ENCODE data around the gene SPP2.

The SPP2 gene

GRCh38 chr2:234024304-234024703 lies 26.2 kb upstream of the SPP2 start:
- Histone ChIP-seq H3K4me1 (ENCODE audit: control insufficient read depth in 1 of 2, insufficient read depth in 2 of 2, low read length in 2 of 2) (peaks cover 0 to 6% of the 10 kb centered on the region in 2 donors), H3K27me3 (ENCODE audit: low read depth, low read length) (no peaks in the 10 kb centered on the region), H3K9me3 (ENCODE audit: control insufficient read depth in 1 of 2, low read length in 2 of 2) (no peaks in the 10 kb centered on the region), H3K36me3 (ENCODE audit: control insufficient read depth in 1 of 2, insufficient read depth in 2 of 2, low read length in 2 of 2) (no peaks in the 10 kb centered on the region), H3K27ac (ENCODE audit: low read length) (no peak overlapping the region), H3K4me3 (ENCODE audit: low read depth in 1 of 2, low read length in 2 of 2) (no peak overlapping the region)

GRCh38 chr2:234025466-234025865 lies 25.0 kb upstream of the SPP2 start:
- no peaks in the 10 kb centered on the region for H3K36me3 ChIP-seq (ENCODE audit: control insufficient read depth in 1 of 2, insufficient read depth in 2 of 2, low read length in 2 of 2)
- no peak overlapping the region for H3K27ac ChIP-seq (ENCODE audit: low read length)
- H3K4me3 ChIP-seq (ENCODE audit: low read depth in 1 of 2, low read length in 2 of 2): peak overlapping the region; percentile 53 to 54

GRCh38 chr2:234025891-234026401 lies 24.6 kb upstream of the SPP2 start:
- peak overlapping the region; percentile 53 to 54 for H3K4me3 ChIP-seq (ENCODE audit: low read depth in 1 of 2, low read length in 2 of 2)
- no peaks in the 10 kb centered on the region for H3K36me3 ChIP-seq (ENCODE audit: control insufficient read depth in 1 of 2, insufficient read depth in 2 of 2, low read length in 2 of 2)
- no peak overlapping the region for H3K27ac ChIP-seq (ENCODE audit: low read length)
- peaks cover 0 to 6% of the 10 kb centered on the region in 2 donors for H3K4me1 ChIP-seq (ENCODE audit: control insufficient read depth in 1 of 2, insufficient read depth in 2 of 2, low read length in 2 of 2)
- H3K27me3 ChIP-seq (ENCODE audit: low read depth, low read length): no peaks in the 10 kb centered on the region
- no peaks in the 10 kb centered on the region for H3K9me3 ChIP-seq (ENCODE audit: control insufficient read depth in 1 of 2, low read length in 2 of 2)

More at GRCh38 chr2:234025466-234025865, 25.0 kb upstream of the SPP2 start:
- no peaks in the 10 kb centered on the region for H3K27me3 ChIP-seq (ENCODE audit: low read depth, low read length)
- H3K9me3 ChIP-seq (ENCODE audit: control insufficient read depth in 1 of 2, low read length in 2 of 2): no peaks in the 10 kb centered on the region
- peaks cover 0 to 6% of the 10 kb centered on the region in 2 donors for H3K4me1 ChIP-seq (ENCODE audit: control insufficient read depth in 1 of 2, insufficient read depth in 2 of 2, low read length in 2 of 2)

GRCh38 chr2:234026693-234027254 lies 23.7 kb upstream of the SPP2 start:
- Histone ChIP-seq H3K4me3 (ENCODE audit: low read depth in 1 of 2, low read length in 2 of 2) (no peak overlapping the region), H3K27ac (ENCODE audit: low read length) (no peak overlapping the region), H3K4me1 (ENCODE audit: control insufficient read depth in 1 of 2, insufficient read depth in 2 of 2, low read length in 2 of 2) (peaks cover 0 to 6% of the 10 kb centered on the region in 2 donors), H3K9me3 (ENCODE audit: control insufficient read depth in 1 of 2, low read length in 2 of 2) (no peaks in the 10 kb centered on the region), H3K36me3 (ENCODE audit: control insufficient read depth in 1 of 2, insufficient read depth in 2 of 2, low read length in 2 of 2) (no peaks in the 10 kb centered on the region), H3K27me3 (ENCODE audit: low read depth, low read length) (no peaks in the 10 kb centered on the region)

GRCh38 chr2:234027641-234028040 lies 22.9 kb upstream of the SPP2 start:
- H3K27me3 ChIP-seq (ENCODE audit: low read depth, low read length): no peaks in the 10 kb centered on the region
- no peaks in the 10 kb centered on the region for H3K36me3 ChIP-seq (ENCODE audit: control insufficient read depth in 1 of 2, insufficient read depth in 2 of 2, low read length in 2 of 2)
- no peaks in the 10 kb centered on the region for H3K9me3 ChIP-seq (ENCODE audit: control insufficient read depth in 1 of 2, low read length in 2 of 2)
- no peak overlapping the region for H3K4me3 ChIP-seq (ENCODE audit: low read depth in 1 of 2, low read length in 2 of 2)
- H3K27ac ChIP-seq (ENCODE audit: low read length): no peak overlapping the region
- H3K4me1 ChIP-seq (ENCODE audit: control insufficient read depth in 1 of 2, insufficient read depth in 2 of 2, low read length in 2 of 2): peaks cover 0 to 6% of the 10 kb centered on the region in 2 donors

GRCh38 chr2:234029150-234029733 lies 21.3 kb upstream of the SPP2 start:
- Histone ChIP-seq H3K9me3 (ENCODE audit: control insufficient read depth in 1 of 2, low read length in 2 of 2) (no peaks in the 10 kb centered on the region), H3K4me1 (ENCODE audit: control insufficient read depth in 1 of 2, insufficient read depth in 2 of 2, low read length in 2 of 2) (peaks cover 0 to 6% of the 10 kb centered on the region in 2 donors), H3K27ac (ENCODE audit: low read length) (no peak overlapping the region), H3K27me3 (ENCODE audit: low read depth, low read length) (no peaks in the 10 kb centered on the region), H3K4me3 (ENCODE audit: low read depth in 1 of 2, low read length in 2 of 2) (no peak overlapping the region), H3K36me3 (ENCODE audit: control insufficient read depth in 1 of 2, insufficient read depth in 2 of 2, low read length in 2 of 2) (no peaks in the 10 kb centered on the region)

- Histone ChIP-seq H3K9me3 (ENCODE audit: control insufficient read depth in 1 of 2, low read length in 2 of 2) (peaks cover 3 to 9% of the 10 kb centered on the region in 2 donors), H3K4me3 (ENCODE audit: low read depth in 1 of 2, low read length in 2 of 2) (no peak overlapping the region), H3K27ac (ENCODE audit: low read length) (no peak overlapping the region), H3K36me3 (ENCODE audit: control insufficient read depth in 1 of 2, insufficient read depth in 2 of 2, low read length in 2 of 2) (no peaks in the 10 kb centered on the region), H3K27me3 (ENCODE audit: low read depth, low read length) (no peaks in the 10 kb centered on the region), H3K4me1 (ENCODE audit: control insufficient read depth in 1 of 2, insufficient read depth in 2 of 2, low read length in 2 of 2) (no peaks in the 10 kb centered on the region)
Measured at GRCh38 chr2:234031207-234031606, 19.3 kb upstream of the SPP2 start.

- Histone ChIP-seq H3K9me3 (ENCODE audit: control insufficient read depth in 1 of 2, low read length in 2 of 2) (peaks cover 3 to 14% of the 10 kb centered on the region in 2 donors), H3K36me3 (ENCODE audit: control insufficient read depth in 1 of 2, insufficient read depth in 2 of 2, low read length in 2 of 2) (no peaks in the 10 kb centered on the region), H3K4me1 (ENCODE audit: control insufficient read depth in 1 of 2, insufficient read depth in 2 of 2, low read length in 2 of 2) (no peaks in the 10 kb centered on the region), H3K4me3 (ENCODE audit: low read depth in 1 of 2, low read length in 2 of 2) (no peak overlapping the region), H3K27ac (ENCODE audit: low read length) (no peak overlapping the region), H3K27me3 (ENCODE audit: low read depth, low read length) (no peaks in the 10 kb centered on the region)
Measured at GRCh38 chr2:234032279-234032856, 18.1 kb upstream of the SPP2 start.

- Histone ChIP-seq H3K27ac (ENCODE audit: low read length) (no peak overlapping the region), H3K4me3 (ENCODE audit: low read depth in 1 of 2, low read length in 2 of 2) (no peak overlapping the region), H3K36me3 (ENCODE audit: control insufficient read depth in 1 of 2, insufficient read depth in 2 of 2, low read length in 2 of 2) (no peaks in the 10 kb centered on the region), H3K4me1 (ENCODE audit: control insufficient read depth in 1 of 2, insufficient read depth in 2 of 2, low read length in 2 of 2) (no peaks in the 10 kb centered on the region), H3K27me3 (ENCODE audit: low read depth, low read length) (no peaks in the 10 kb centered on the region), H3K9me3 (ENCODE audit: control insufficient read depth in 1 of 2, low read length in 2 of 2) (peaks cover 3 to 16% of the 10 kb centered on the region in 2 donors)
Measured at GRCh38 chr2:234033174-234033573, 17.3 kb upstream of the SPP2 start.

GRCh38 chr2:234033885-234034284 lies 16.6 kb upstream of the SPP2 start:
- H3K36me3 ChIP-seq (ENCODE audit: control insufficient read depth in 1 of 2, insufficient read depth in 2 of 2, low read length in 2 of 2): no peaks in the 10 kb centered on the region
- H3K27ac ChIP-seq (ENCODE audit: low read length): no peak overlapping the region
- H3K4me1 ChIP-seq (ENCODE audit: control insufficient read depth in 1 of 2, insufficient read depth in 2 of 2, low read length in 2 of 2): no peaks in the 10 kb centered on the region
- H3K9me3 ChIP-seq (ENCODE audit: control insufficient read depth in 1 of 2, low read length in 2 of 2): peaks cover 3 to 16% of the 10 kb centered on the region in 2 donors
- H3K27me3 ChIP-seq (ENCODE audit: low read depth, low read length): no peaks in the 10 kb centered on the region
- H3K4me3 ChIP-seq (ENCODE audit: low read depth in 1 of 2, low read length in 2 of 2): no peak overlapping the region

GRCh38 chr2:234038076-234038802 lies 12.3 kb upstream of the SPP2 start:
- no peak overlapping the region for H3K4me3 ChIP-seq (ENCODE audit: low read depth in 1 of 2, low read length in 2 of 2)
- no peaks in the 10 kb centered on the region for H3K36me3 ChIP-seq (ENCODE audit: control insufficient read depth in 1 of 2, insufficient read depth in 2 of 2, low read length in 2 of 2)
- H3K4me1 ChIP-seq (ENCODE audit: control insufficient read depth in 1 of 2, insufficient read depth in 2 of 2, low read length in 2 of 2): no peaks in the 10 kb centered on the region
- no peaks in the 10 kb centered on the region for H3K27me3 ChIP-seq (ENCODE audit: low read depth, low read length)
- peaks cover 3 to 16% of the 10 kb centered on the region in 2 donors for H3K9me3 ChIP-seq (ENCODE audit: control insufficient read depth in 1 of 2, low read length in 2 of 2)
- no peak overlapping the region for H3K27ac ChIP-seq (ENCODE audit: low read length)

Measured in muscle layer of duodenum (tissue), 2 donors.